T-cell (primary cell): Measurements from ENCODE around the gene GTF2H2C_2.
A peak's percentile ranks its signal among the peaks of the same experiment; 100 is the strongest.
"Not testable (repeated sequence)": the region's sequence is repeated elsewhere in the genome, so short reads cannot be mapped to it uniquely, and the experiment has no call there.

ENCODE experiments used
- ATAC-seq, 4 experiments: fragments of 200-7000 bp in 3 of 4; fragments of 150-1000 bp in 1 of 4; cut with Tn5 transposase; replicated peaks in 1 of 4; 1 replicate in 3 of 4; 2 replicates in 1 of 4; pipeline ENCODE4 v1.10.0; 2021; ENCODE audit warnings: moderate library complexity in 3 of 4, mild to moderate bottlenecking in 2 of 4, moderate number of reproducible peaks in 1 of 4
- CTCF ChIA-PET, 2 donors: fragments of 300-600 bp; sonication (Branson Sonifier 250); formaldehyde crosslinking; loops; one replicate each; lab custom pipeline; 2022; ENCODE audit warnings: antibody characterized with exemption in 2 of 2; lab: Charles Lee
- POLR2A ChIA-PET, 2 donors: fragments of 300-600 bp; sonication (Branson Sonifier 250); formaldehyde crosslinking; loops; one replicate each; lab custom pipeline; 2022; ENCODE audit warnings: antibody characterized with exemption in 2 of 2; lab: Charles Lee
- DNase-seq, 35 experiments: peaks; one replicate each; pipeline versions ENCODE4 v3.0.0 to v3.0.0-alpha.2; 2013 to 2023
- H3K27ac ChIP-seq: one replicate; pipeline ENCODE4 v1.5.1; 2013; ENCODE audit warnings: low read length
- H3K27me3 ChIP-seq, 2 experiments: replicated peaks in 1 of 2; 1 replicate in 1 of 2; 2 replicates in 1 of 2; pipeline versions ENCODE4 v1.6.1 to v1.7.0; 2013; ENCODE audit warnings: low read length in 1 of 2, mixed read lengths in 1 of 2; ENCODE audit not compliant: control insufficient read depth in 2 of 2, insufficient read depth in 2 of 2; ENCODE audit errors: extremely low read depth in 1 of 2
- H3K36me3 ChIP-seq, 2 donors: 1 replicate in 1 of 2; 2 replicates in 1 of 2; pipeline versions ENCODE4 v1.6.1 to v1.7.0; 2013; ENCODE audit warnings: low read length in 1 of 2; ENCODE audit not compliant: control insufficient read depth in 2 of 2, insufficient read depth in 1 of 2; ENCODE audit errors: extremely low read depth in 1 of 2
- H3K4me1 ChIP-seq, 2 experiments: 1 replicate in 1 of 2; 2 replicates in 1 of 2; pipeline versions ENCODE4 v1.6.1 to v1.7.0; 2013; ENCODE audit warnings: low read length in 2 of 2, mixed read lengths in 1 of 2; ENCODE audit not compliant: insufficient read depth in 2 of 2, control insufficient read depth in 1 of 2; ENCODE audit errors: extremely low read depth in 1 of 2
- H3K4me3 ChIP-seq, 2 donors: 1 replicate in 1 of 2; 2 replicates in 1 of 2; pipeline versions ENCODE4 v1.5.1 to v1.7.0; 2013; ENCODE audit warnings: mild to moderate bottlenecking in 2 of 2, low read length in 1 of 2, moderate library complexity in 1 of 2; ENCODE audit not compliant: control insufficient read depth in 1 of 2; ENCODE audit errors: extremely low read depth in 1 of 2
- H3K9me3 ChIP-seq: 2 replicates; pipeline ENCODE4 v1.7.0; 2013
- H3K27ac Mint-ChIP-seq, 2 donors: one replicate each; pipeline ENCODE4 v1.8.0; 2020 to 2021; ENCODE audit warnings: mild to moderate bottlenecking in 2 of 2, mixed read lengths in 2 of 2
- H3K27me3 Mint-ChIP-seq, 2 donors: one replicate each; pipeline ENCODE4 v1.8.0; 2021 to 2022; ENCODE audit warnings: mixed read lengths in 2 of 2
- H3K36me3 Mint-ChIP-seq: one replicate; pipeline ENCODE4 v1.8.0; 2021; ENCODE audit warnings: mixed read lengths
- H3K4me1 Mint-ChIP-seq, 3 donors: one replicate each; pipeline ENCODE4 v1.8.0; 2020 to 2022; ENCODE audit warnings: mixed read lengths in 3 of 3, mild to moderate bottlenecking in 1 of 3
- H3K4me3 Mint-ChIP-seq, 3 donors: one replicate each; pipeline ENCODE4 v1.8.0; 2020 to 2022; ENCODE audit warnings: mild to moderate bottlenecking in 3 of 3, mixed read lengths in 3 of 3, moderate library complexity in 3 of 3
- H3K9me3 Mint-ChIP-seq, 3 donors: one replicate each; pipeline ENCODE4 v1.8.0; 2020 to 2022; ENCODE audit warnings: mixed read lengths in 3 of 3
- WGBS: methylation state at CpG from one replicate; pipeline ENCODE4 v1.1.5; 2013; ENCODE audit warnings: missing lambda C conversion rate; ENCODE audit not compliant: insufficient coverage; 5-methylcytosine and 5-hydroxymethylcytosine counted together

The GTF2H2C_2 gene

GRCh38 chr5:70451249-70451984 is 36.2 kb downstream of the GTF2H2C_2 start:
- H3K36me3 ChIP-seq, H3K9me3 Mint-ChIP-seq, H3K4me3 Mint-ChIP-seq, DNase-seq, H3K27me3 Mint-ChIP-seq, H3K27me3 ChIP-seq, H3K4me3 ChIP-seq, H3K36me3 Mint-ChIP-seq, H3K4me1 ChIP-seq, H3K27ac ChIP-seq, ATAC-seq, H3K4me1 Mint-ChIP-seq, H3K9me3 ChIP-seq, H3K27ac Mint-ChIP-seq, CTCF ChIA-PET, POLR2A ChIA-PET: not testable (repeated sequence)
- WGBS: no CpG with 5 or more reads among the region's 7 CpGs

- CTCF ChIA-PET, H3K9me3 Mint-ChIP-seq, H3K27ac Mint-ChIP-seq, POLR2A ChIA-PET, H3K4me1 Mint-ChIP-seq, DNase-seq, H3K9me3 ChIP-seq, H3K27me3 Mint-ChIP-seq, H3K27me3 ChIP-seq, H3K36me3 ChIP-seq, H3K4me3 Mint-ChIP-seq, H3K4me3 ChIP-seq, H3K36me3 Mint-ChIP-seq, H3K27ac ChIP-seq, ATAC-seq, H3K4me1 ChIP-seq: not testable (repeated sequence)
- WGBS: no CpG with 5 or more reads among the region's 6 CpGs
Observed at GRCh38 chr5:70457093-70457492, 41.9 kb downstream of the GTF2H2C_2 start.

- CTCF ChIA-PET, H3K36me3 ChIP-seq, ATAC-seq, H3K9me3 ChIP-seq, H3K4me1 ChIP-seq, H3K27ac Mint-ChIP-seq, H3K27ac ChIP-seq, POLR2A ChIA-PET, H3K9me3 Mint-ChIP-seq, H3K4me3 Mint-ChIP-seq, H3K36me3 Mint-ChIP-seq, H3K27me3 Mint-ChIP-seq, H3K27me3 ChIP-seq, H3K4me1 Mint-ChIP-seq, H3K4me3 ChIP-seq: not testable (repeated sequence)
- peak in 1 of 35 experiments; percentile 7 for DNase-seq
- WGBS: no CpG with 5 or more reads among the region's 13 CpGs
Observed at GRCh38 chr5:70459188-70459587, 44.0 kb downstream of the GTF2H2C_2 start.

GRCh38 chr5:70461984-70462383 is 46.8 kb downstream of the GTF2H2C_2 start:
- H3K27ac Mint-ChIP-seq, H3K4me1 Mint-ChIP-seq, H3K27me3 Mint-ChIP-seq, H3K4me3 ChIP-seq, H3K27me3 ChIP-seq, H3K9me3 Mint-ChIP-seq, H3K4me1 ChIP-seq, H3K4me3 Mint-ChIP-seq, H3K36me3 Mint-ChIP-seq, ATAC-seq, H3K36me3 ChIP-seq, H3K27ac ChIP-seq, DNase-seq, H3K9me3 ChIP-seq, POLR2A ChIA-PET, CTCF ChIA-PET: not testable (repeated sequence)
- WGBS: no CpG with 5 or more reads among the region's 6 CpGs

- H3K9me3 ChIP-seq, H3K9me3 Mint-ChIP-seq, POLR2A ChIA-PET, H3K36me3 Mint-ChIP-seq, H3K27me3 Mint-ChIP-seq, H3K4me1 Mint-ChIP-seq, H3K36me3 ChIP-seq, H3K4me3 Mint-ChIP-seq, CTCF ChIA-PET, H3K4me3 ChIP-seq, H3K4me1 ChIP-seq, H3K27ac ChIP-seq, DNase-seq, ATAC-seq, H3K27ac Mint-ChIP-seq, H3K27me3 ChIP-seq: not testable (repeated sequence)
- WGBS: no CpG with 5 or more reads among the region's 5 CpGs
Observed at GRCh38 chr5:70464019-70464637, 49.0 kb downstream of the GTF2H2C_2 start.

- POLR2A ChIA-PET, H3K4me1 Mint-ChIP-seq, H3K27me3 ChIP-seq, H3K36me3 Mint-ChIP-seq, H3K9me3 Mint-ChIP-seq, H3K4me1 ChIP-seq, H3K9me3 ChIP-seq, ATAC-seq, DNase-seq, H3K27ac Mint-ChIP-seq, H3K27ac ChIP-seq, H3K27me3 Mint-ChIP-seq, H3K4me3 Mint-ChIP-seq, H3K4me3 ChIP-seq, CTCF ChIA-PET, H3K36me3 ChIP-seq: not testable (repeated sequence)
- no CpG with 5 or more reads among the region's 7 CpGs for WGBS
Observed at GRCh38 chr5:70469926-70470509, 54.9 kb downstream of the GTF2H2C_2 start.
